ENCODE results near the gene BCR. TPM values are rescaled to one million over a fixed set of nuclear protein-coding genes. Genes with fewer than 3 reads are reported as not detected.

Gene BCR
- total RNA-seq, 4 donors from 2014 or later = 38.7 to 50.0 (median 47.5) TPM

DNA sequence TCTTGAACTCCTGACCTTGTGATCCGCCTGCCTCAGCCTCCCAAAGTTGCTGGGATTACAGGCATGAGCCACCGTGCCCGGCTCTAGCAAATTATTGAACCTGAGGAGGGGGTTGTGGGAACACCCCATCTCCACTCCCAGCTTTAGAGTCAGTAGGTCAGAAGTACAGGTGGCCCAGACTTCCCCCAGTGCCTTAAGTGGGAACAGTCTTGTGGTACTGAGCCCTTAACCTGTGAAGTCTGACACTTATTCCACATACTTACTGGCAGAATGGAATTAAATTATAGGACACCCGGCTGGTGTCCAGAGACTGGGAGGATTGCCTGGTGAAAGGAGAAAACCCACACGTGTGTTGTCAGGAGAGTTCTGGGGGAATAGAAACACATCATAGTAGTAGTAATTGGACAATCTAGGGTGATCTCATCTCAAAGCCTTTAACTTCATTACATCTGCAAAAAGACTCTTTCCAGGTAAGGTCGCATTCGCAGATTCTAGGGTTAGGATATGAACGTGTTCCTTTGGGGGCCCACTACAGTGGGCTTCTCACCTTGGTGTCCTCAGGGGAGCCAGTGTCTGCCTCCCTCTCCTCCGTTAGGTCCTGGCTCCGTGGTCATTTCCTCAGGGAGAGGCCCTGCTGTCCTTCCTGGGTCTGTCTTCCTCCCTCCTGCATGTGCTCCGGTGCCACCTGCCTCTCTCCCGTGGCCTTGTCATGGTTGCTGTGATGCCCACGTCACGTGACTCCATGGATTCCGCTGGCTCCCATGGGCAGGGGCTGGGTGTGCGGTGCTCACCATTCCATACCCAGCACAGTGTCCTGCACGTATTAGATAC is 63.8 kb downstream of the BCR start:
- Histone ChIP-seq H3K4me3 (no peak overlapping the region), H3K27me3 (no peaks in the 10 kb centered on the region), H3K9me3 (no peaks in the 10 kb centered on the region), H3K36me3 (peaks cover 0 to 4% (median 0%) of the 10 kb centered on the region in 3 donors), H3K27ac (no peak overlapping the region), H3K4me1 (peaks cover 9 to 55% (median 30%) of the 10 kb centered on the region in 3 donors)
- TF ChIP-seq, protein P1, sequence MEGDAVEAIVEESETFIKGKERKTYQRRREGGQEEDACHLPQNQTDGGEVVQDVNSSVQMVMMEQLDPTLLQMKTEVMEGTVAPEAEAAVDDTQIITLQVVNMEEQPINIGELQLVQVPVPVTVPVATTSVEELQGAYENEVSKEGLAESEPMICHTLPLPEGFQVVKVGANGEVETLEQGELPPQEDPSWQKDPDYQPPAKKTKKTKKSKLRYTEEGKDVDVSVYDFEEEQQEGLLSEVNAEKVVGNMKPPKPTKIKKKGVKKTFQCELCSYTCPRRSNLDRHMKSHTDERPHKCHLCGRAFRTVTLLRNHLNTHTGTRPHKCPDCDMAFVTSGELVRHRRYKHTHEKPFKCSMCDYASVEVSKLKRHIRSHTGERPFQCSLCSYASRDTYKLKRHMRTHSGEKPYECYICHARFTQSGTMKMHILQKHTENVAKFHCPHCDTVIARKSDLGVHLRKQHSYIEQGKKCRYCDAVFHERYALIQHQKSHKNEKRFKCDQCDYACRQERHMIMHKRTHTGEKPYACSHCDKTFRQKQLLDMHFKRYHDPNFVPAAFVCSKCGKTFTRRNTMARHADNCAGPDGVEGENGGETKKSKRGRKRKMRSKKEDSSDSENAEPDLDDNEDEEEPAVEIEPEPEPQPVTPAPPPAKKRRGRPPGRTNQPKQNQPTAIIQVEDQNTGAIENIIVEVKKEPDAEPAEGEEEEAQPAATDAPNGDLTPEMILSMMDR (IDR thresholded peaks at IDR 0.05) = no peak
- TF ChIP-seq POLR2A (IDR thresholded peaks at IDR 0.05) = no peak
- intact Hi-C loops (cut with DNase I) = no loop called here
- no peak for DNase-seq
- WGBS, 2 donors = 87 to 88% methylated on average over 14 to 15 of the region's 17 CpGs

GRCh38 chr22:23244690-23245044 is 64.4 kb downstream of the BCR start:
- no peak overlapping the region for H3K27ac ChIP-seq
- 100% methylated on average over 2 of the region's 5 CpGs; no CpG with 5 or more reads in 1 of the 2 donors for WGBS, 2 donors
- H3K4me1 ChIP-seq = peaks cover 9 to 55% (median 30%) of the 10 kb centered on the region in 3 donors
- no peak overlapping the region for H3K4me3 ChIP-seq
- no peak for DNase-seq
- no peaks in the 10 kb centered on the region for H3K36me3 ChIP-seq
- TF ChIP-seq POLR2A (IDR thresholded peaks at IDR 0.05) = no peak
- TF ChIP-seq, protein P1 (IDR thresholded peaks at IDR 0.05) = no peak
- no peaks in the 10 kb centered on the region for H3K9me3 ChIP-seq
- intact Hi-C loops (cut with DNase I) = no loop called here
- no peaks in the 10 kb centered on the region for H3K27me3 ChIP-seq

- DNase-seq = no peak
- Histone ChIP-seq H3K27me3 (no peaks in the 10 kb centered on the region), H3K36me3 (no peaks in the 10 kb centered on the region), H3K4me3 (no peak overlapping the region), H3K9me3 (no peaks in the 10 kb centered on the region), H3K4me1 (peaks cover 9 to 55% (median 30%) of the 10 kb centered on the region in 3 donors), H3K27ac (no peak overlapping the region)
- TF ChIP-seq, protein P1 (IDR thresholded peaks at IDR 0.05) = no peak
- no peak for TF ChIP-seq POLR2A (IDR thresholded peaks at IDR 0.05)
- 72 to 80% methylated on average over 6 to 13 of the region's 17 CpGs for WGBS, 2 donors
- intact Hi-C loops (cut with DNase I) = no loop called here
Observed at GRCh38 chr22:23245045-23245798, 64.9 kb downstream of the BCR start.

GRCh38 chr22:23245799-23246136 is 65.5 kb downstream of the BCR start:
- DNase-seq = no peak
- no peak overlapping the region for H3K27ac ChIP-seq
- WGBS, 2 donors = 64 to 88% methylated on average over 8 of the region's 8 CpGs

More at GRCh38 chr22:23245799-23246136, 65.5 kb downstream of the BCR start:
- Histone ChIP-seq H3K27me3 (no peaks in the 10 kb centered on the region), H3K36me3 (no peaks in the 10 kb centered on the region), H3K9me3 (no peaks in the 10 kb centered on the region), H3K4me3 (no peak overlapping the region), H3K4me1 (peaks cover 9 to 51% (median 27%) of the 10 kb centered on the region in 3 donors)
- TF ChIP-seq, protein P1 (IDR thresholded peaks at IDR 0.05) = no peak
- no peak for TF ChIP-seq POLR2A (IDR thresholded peaks at IDR 0.05)
- intact Hi-C loops (cut with DNase I) = no loop called here
